ENCODE results near the gene CRELD1. TPM values are rescaled to one million over a fixed set of nuclear protein-coding genes. Genes with fewer than 3 reads are reported as not detected.

Gene CRELD1
- total and polyA plus RNA-seq, 2 of the 13 experiments (the other 11 are each of a cell fraction or from before 2014, with no cell fraction given) = 27.1 to 61.9 TPM

DNA sequence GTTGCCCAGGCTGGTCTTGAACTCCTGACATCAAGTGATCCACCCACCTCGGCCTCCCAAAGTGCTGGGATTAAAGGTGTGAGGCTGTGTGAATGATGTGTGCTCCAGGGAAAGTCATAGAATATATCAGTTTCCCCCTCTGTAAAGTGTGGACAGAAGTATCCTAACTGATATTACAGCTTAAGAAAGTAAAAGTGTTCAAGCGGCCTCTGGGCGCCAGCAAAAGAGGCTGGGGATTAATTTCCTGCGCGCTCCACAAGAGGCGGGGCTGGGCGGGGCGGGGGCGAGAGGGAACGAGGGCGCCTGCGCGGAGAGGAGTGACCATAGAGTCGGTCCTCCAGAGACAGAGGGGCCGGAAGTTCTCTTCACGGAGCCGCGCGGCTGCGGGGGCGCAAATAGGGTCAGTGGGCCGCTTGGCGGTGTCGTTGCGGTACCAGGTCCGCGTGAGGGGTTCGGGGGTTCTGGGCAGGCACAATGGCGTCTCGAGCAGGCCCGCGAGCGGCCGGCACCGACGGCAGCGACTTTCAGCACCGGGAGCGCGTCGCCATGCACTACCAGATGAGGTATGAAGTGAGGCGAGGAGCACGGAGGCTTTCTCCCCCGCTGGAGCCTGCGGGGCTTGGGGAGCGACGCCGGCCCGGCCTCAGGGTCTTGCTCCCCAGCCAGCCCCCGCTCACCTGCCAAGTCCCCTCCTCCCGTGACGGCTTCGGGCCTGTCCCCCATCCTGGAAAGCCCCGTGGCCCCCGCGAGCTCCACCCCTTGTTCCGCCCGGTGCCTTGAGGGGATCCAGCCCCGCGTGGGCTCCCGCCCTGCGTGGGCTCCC lies 43.2 kb upstream of the CRELD1 start, which contains the start of gene JAGN1 (continued):
- TF ChIP-seq IRX3 (CRISPR knock-in tag; IDR thresholded peaks at IDR 0.05; ENCODE audit: borderline replicate concordance, low read depth) (peak; percentile 39; the same call in 1 of the 2 replicates), ZNF614 (CRISPR knock-in tag; IDR thresholded peaks at IDR 0.05; ENCODE audit: borderline replicate concordance) (no peak), ZNF484 (CRISPR knock-in tag; IDR thresholded peaks at IDR 0.05; ENCODE audit: borderline replicate concordance, low read depth) (0 out of 2 replicates have a peak, but pooled peaks have one; percentile 48), EP300 (IDR thresholded peaks at IDR 0.05; ENCODE audit: low read depth in 2 of 2, low read length in 2 of 2) (peak in 1 of 2 experiments; percentile 46; a peak in 2 of 4 replicates), EP300 (CRISPR knock-in tag; IDR thresholded peaks at IDR 0.05; ENCODE audit: borderline replicate concordance) (peak; percentile 14; the same call in 1 of the 2 replicates), MAZ (IDR thresholded peaks at IDR 0.05; ENCODE audit: borderline replicate concordance, low read depth, low read length) (no peak), MAZ (CRISPR knock-in tag; IDR thresholded peaks at IDR 0.05; ENCODE audit: low read depth) (peak; percentile 90), SAFB2 (CRISPR knock-in tag; IDR thresholded peaks at IDR 0.05; ENCODE audit: borderline replicate concordance, low read depth) (no peak; the same call in 1 of the 2 replicates), KLF9 (CRISPR knock-in tag; IDR thresholded peaks at IDR 0.05; ENCODE audit: low read depth) (no peak), ARHGAP35 (CRISPR knock-in tag; IDR thresholded peaks at IDR 0.05; ENCODE audit: borderline replicate concordance) (peak; percentile 68; the same call in 1 of the 2 replicates), STAT6 (CRISPR knock-in tag; IDR thresholded peaks at IDR 0.05; ENCODE audit: borderline replicate concordance) (no peak), HNRNPH1 (optimal IDR thresholded peaks at IDR 0.05; ENCODE audit: low read depth, low read length) (no peak), SMYD3 (CRISPR knock-in tag; IDR thresholded peaks at IDR 0.05) (no peak), HOXA3 (CRISPR knock-in tag; IDR thresholded peaks at IDR 0.05) (peak; percentile 90), SRSF9 (IDR thresholded peaks at IDR 0.05; ENCODE audit: borderline replicate concordance, insufficient read depth, low read depth, low read length, poor library complexity, severe bottlenecking) (no peak), ZNF704 (CRISPR knock-in tag; IDR thresholded peaks at IDR 0.05; ENCODE audit: borderline replicate concordance) (peak; percentile 95), CAMTA2 (CRISPR knock-in tag; IDR thresholded peaks at IDR 0.05; ENCODE audit: borderline replicate concordance) (0 out of 2 replicates have a peak, but pooled peaks have one; percentile 43), SALL2 (CRISPR knock-in tag; IDR thresholded peaks at IDR 0.05) (peak; percentile 90), ZKSCAN1 (IDR thresholded peaks at IDR 0.05; ENCODE audit: low read length) (no peak)
- TF ChIP-seq, protein P1, sequence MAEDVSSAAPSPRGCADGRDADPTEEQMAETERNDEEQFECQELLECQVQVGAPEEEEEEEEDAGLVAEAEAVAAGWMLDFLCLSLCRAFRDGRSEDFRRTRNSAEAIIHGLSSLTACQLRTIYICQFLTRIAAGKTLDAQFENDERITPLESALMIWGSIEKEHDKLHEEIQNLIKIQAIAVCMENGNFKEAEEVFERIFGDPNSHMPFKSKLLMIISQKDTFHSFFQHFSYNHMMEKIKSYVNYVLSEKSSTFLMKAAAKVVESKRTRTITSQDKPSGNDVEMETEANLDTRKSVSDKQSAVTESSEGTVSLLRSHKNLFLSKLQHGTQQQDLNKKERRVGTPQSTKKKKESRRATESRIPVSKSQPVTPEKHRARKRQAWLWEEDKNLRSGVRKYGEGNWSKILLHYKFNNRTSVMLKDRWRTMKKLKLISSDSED (CRISPR knock-in tag; IDR thresholded peaks at IDR 0.05) = no peak
- TF ChIP-seq, protein P2, sequence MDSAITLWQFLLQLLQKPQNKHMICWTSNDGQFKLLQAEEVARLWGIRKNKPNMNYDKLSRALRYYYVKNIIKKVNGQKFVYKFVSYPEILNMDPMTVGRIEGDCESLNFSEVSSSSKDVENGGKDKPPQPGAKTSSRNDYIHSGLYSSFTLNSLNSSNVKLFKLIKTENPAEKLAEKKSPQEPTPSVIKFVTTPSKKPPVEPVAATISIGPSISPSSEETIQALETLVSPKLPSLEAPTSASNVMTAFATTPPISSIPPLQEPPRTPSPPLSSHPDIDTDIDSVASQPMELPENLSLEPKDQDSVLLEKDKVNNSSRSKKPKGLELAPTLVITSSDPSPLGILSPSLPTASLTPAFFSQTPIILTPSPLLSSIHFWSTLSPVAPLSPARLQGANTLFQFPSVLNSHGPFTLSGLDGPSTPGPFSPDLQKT (CRISPR knock-in tag; IDR thresholded peaks at IDR 0.05; ENCODE audit: borderline replicate concordance) = peak; percentile 20; the same call in 1 of the 2 replicates
